NB4 (cell line): ENCODE data around the gene SLC12A4.

Experiments
- CTCF ChIP-seq: IDR thresholded peaks from one replicate; pipeline ENCODE4 v1.5.1; 2012; ENCODE audit warnings: low read depth, low read length
- MYC ChIP-seq: IDR thresholded peaks from 2 replicates; pipeline ENCODE4 v1.6.1; 2011; ENCODE audit warnings: low read depth, low read length
- POLR2A ChIP-seq: IDR thresholded peaks from 2 replicates; pipeline ENCODE4 v1.6.1; 2011; ENCODE audit warnings: mild to moderate bottlenecking; ENCODE audit not compliant: insufficient read length; ENCODE audit errors: extremely low read depth

GRCh38 chr16:68015681-68016080 lies 47.2 kb upstream of the SLC12A4 start, which contains the start of gene DPEP2NB:
- no peak for TF ChIP-seq CTCF
- TF ChIP-seq MYC, result no peak
- no peak for TF ChIP-seq POLR2A
